ENCODE measurements around the gene TAF5L.

DNA sequence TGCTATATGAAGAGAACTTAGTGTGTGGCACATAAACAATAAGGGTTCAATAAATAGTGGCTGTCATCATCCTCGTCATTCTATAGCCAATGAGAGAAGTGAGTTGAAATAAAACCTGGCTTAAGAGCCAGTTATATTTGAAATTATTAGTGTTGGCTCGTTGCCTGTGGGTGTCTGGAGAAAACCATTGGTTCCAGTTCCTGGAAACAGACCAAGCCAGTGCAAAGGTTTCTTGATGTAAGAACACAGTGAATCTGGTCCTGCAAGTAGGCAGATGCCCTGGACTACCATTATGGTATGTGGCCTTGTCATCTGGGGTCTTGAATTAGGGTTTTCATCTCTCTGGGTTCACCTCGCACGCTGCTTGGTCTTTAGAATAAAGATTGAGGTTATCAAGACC lies 43.4 kb upstream of the TAF5L start:
- TF ChIP-seq, protein P1, sequence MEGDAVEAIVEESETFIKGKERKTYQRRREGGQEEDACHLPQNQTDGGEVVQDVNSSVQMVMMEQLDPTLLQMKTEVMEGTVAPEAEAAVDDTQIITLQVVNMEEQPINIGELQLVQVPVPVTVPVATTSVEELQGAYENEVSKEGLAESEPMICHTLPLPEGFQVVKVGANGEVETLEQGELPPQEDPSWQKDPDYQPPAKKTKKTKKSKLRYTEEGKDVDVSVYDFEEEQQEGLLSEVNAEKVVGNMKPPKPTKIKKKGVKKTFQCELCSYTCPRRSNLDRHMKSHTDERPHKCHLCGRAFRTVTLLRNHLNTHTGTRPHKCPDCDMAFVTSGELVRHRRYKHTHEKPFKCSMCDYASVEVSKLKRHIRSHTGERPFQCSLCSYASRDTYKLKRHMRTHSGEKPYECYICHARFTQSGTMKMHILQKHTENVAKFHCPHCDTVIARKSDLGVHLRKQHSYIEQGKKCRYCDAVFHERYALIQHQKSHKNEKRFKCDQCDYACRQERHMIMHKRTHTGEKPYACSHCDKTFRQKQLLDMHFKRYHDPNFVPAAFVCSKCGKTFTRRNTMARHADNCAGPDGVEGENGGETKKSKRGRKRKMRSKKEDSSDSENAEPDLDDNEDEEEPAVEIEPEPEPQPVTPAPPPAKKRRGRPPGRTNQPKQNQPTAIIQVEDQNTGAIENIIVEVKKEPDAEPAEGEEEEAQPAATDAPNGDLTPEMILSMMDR (IDR thresholded peaks at IDR 0.05), result no peak
- no peak for TF ChIP-seq POLR2A (IDR thresholded peaks at IDR 0.05)

Measured in vagina (tissue), 2 donors.